Measurements from ENCODE around the gene PDGFRA. TPM values are rescaled to one million over a fixed set of nuclear protein-coding genes. Genes with fewer than 3 reads are reported as not detected.

PDGFRA gene
- total RNA-seq, result not detected

GRCh38 chr4:54228961-54229501, at the start of gene PDGFRA:
Gene PDGFRA (plus strand): TSS chr4:54229293. CDS start chr4:54258769, 29,476 bp downstream.
- H3K4me1 Mint-ChIP-seq (ENCODE audit: low read depth), result peaks cover 49% of the 10 kb centered on the region

GRCh38 chr4:54184581-54184980, 44.5 kb upstream of the PDGFRA start:
- CTCF ChIA-PET, result no interaction called here
- H3K36me3 Mint-ChIP-seq (ENCODE audit: low read depth), result no peaks in the 10 kb centered on the region

More at GRCh38 chr4:54228961-54229501, at the start of gene PDGFRA:
- peaks cover 82% of the 10 kb centered on the region for H3K27me3 Mint-ChIP-seq (ENCODE audit: low read depth)
- DNase-seq (no peak), ATAC-seq (no peak)
- H3K4me3 Mint-ChIP-seq, result peak within 1 kb of the TSS; percentile 25
- POLR2A ChIA-PET, result no interaction called here
- H3K9me3 Mint-ChIP-seq (ENCODE audit: insufficient read depth), result no peaks in the 10 kb centered on the region
- H3K27ac Mint-ChIP-seq, result no peak within 1 kb of the TSS
- CTCF ChIA-PET, result no interaction called here
- H3K36me3 Mint-ChIP-seq (ENCODE audit: low read depth), result peaks cover 3% of the 10 kb centered on the region

DNA sequence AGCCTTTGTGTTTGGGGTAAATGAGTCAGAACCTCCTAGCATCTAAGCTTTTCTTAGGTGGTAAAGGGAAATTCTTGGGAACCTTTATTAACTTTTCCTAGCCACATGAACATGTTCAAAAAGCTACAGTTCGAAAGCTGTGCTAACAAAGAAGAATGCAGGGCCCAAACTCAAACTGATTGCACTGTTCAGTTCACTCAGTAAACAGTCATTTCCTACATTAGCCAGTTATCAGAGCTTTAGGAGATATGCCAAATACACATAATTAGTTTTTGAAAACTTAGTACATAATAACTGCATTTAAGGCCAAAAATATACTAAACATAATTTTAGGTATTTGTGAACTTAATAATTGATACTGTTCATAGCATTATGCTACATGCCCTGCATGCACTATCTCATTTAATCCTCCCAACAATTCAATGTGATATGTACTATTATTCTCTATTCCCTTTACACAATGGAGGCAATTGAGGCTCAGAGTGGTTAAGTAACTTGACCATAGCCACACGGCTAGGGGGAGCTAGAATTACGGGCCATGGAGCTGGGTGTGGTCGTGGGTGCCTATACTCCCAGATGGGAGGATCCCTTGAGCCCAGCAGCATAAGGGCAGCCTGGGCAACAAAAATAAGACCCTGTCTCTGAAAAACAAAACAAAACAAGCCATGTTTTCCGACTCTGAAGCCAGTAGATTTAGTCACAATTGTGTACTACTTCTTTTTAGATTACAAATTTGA, 43.9 kb upstream of the PDGFRA start:
- Mint-ChIP-seq H3K9me3 (ENCODE audit: insufficient read depth) (no peaks in the 10 kb centered on the region), H3K27ac (no peak overlapping the region), H3K36me3 (ENCODE audit: low read depth) (no peaks in the 10 kb centered on the region), H3K4me1 (ENCODE audit: low read depth) (no peaks in the 10 kb centered on the region), H3K27me3 (ENCODE audit: low read depth) (no peaks in the 10 kb centered on the region), H3K4me3 (no peak overlapping the region)
- ChIA-PET POLR2A (no interaction called here), CTCF (no interaction called here)
- DNase-seq, result no peak
- no peak for ATAC-seq

More at GRCh38 chr4:54184581-54184980, 44.5 kb upstream of the PDGFRA start:
- POLR2A ChIA-PET, result no interaction called here
- H3K4me1 Mint-ChIP-seq (ENCODE audit: low read depth), result no peaks in the 10 kb centered on the region
- ATAC-seq, result no peak
- no peak overlapping the region for H3K4me3 Mint-ChIP-seq
- DNase-seq, result no peak
- no peak overlapping the region for H3K27ac Mint-ChIP-seq
- H3K27me3 Mint-ChIP-seq (ENCODE audit: low read depth), result no peaks in the 10 kb centered on the region
- H3K9me3 Mint-ChIP-seq (ENCODE audit: insufficient read depth), result no peaks in the 10 kb centered on the region

DNA sequence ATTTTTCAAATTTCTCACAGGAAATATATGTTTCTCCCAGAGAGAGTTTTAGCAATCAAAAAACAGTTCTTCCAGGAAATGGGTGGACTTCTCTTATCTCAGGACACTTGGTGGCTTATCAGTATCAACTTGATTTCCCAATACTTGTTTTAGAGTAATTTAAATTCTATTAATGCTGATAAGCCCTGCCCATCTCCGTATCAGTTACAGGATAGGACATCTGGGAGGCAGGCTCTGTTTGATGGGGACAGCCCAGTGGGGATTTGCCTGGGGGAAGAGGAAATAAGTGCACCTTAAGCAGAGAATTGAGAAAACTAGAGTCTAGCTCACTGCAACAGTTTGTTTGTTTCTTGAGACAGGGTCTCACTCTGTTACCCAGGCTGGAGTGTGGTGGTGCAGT, 43.2 kb upstream of the PDGFRA start:
- no peak for ATAC-seq
- no peaks in the 10 kb centered on the region for H3K9me3 Mint-ChIP-seq (ENCODE audit: insufficient read depth)
- no peaks in the 10 kb centered on the region for H3K27me3 Mint-ChIP-seq (ENCODE audit: low read depth)
- H3K36me3 Mint-ChIP-seq (ENCODE audit: low read depth), result no peaks in the 10 kb centered on the region
- DNase-seq, result no peak
- H3K27ac Mint-ChIP-seq, result no peak overlapping the region
- ChIA-PET POLR2A (no interaction called here), CTCF (no interaction called here)
- H3K4me3 Mint-ChIP-seq, result no peak overlapping the region
- H3K4me1 Mint-ChIP-seq (ENCODE audit: low read depth), result no peaks in the 10 kb centered on the region

GRCh38 chr4:54186371-54186770, 42.7 kb upstream of the PDGFRA start:
- H3K36me3 Mint-ChIP-seq (ENCODE audit: low read depth), result no peaks in the 10 kb centered on the region
- no peak overlapping the region for H3K27ac Mint-ChIP-seq

GRCh38 chr4:54187148-54187547, 41.9 kb upstream of the PDGFRA start:
- no peak for DNase-seq
- no peak for ATAC-seq
- H3K4me3 Mint-ChIP-seq, result no peak overlapping the region
- H3K36me3 Mint-ChIP-seq (ENCODE audit: low read depth), result no peaks in the 10 kb centered on the region
- H3K4me1 Mint-ChIP-seq (ENCODE audit: low read depth), result no peaks in the 10 kb centered on the region
- ChIA-PET CTCF (no interaction called here), POLR2A (no interaction called here)
- no peaks in the 10 kb centered on the region for H3K9me3 Mint-ChIP-seq (ENCODE audit: insufficient read depth)
- no peak overlapping the region for H3K27ac Mint-ChIP-seq
- no peaks in the 10 kb centered on the region for H3K27me3 Mint-ChIP-seq (ENCODE audit: low read depth)

More at GRCh38 chr4:54186371-54186770, 42.7 kb upstream of the PDGFRA start:
- H3K4me3 Mint-ChIP-seq, result no peak overlapping the region
- no peaks in the 10 kb centered on the region for H3K27me3 Mint-ChIP-seq (ENCODE audit: low read depth)
- no peaks in the 10 kb centered on the region for H3K4me1 Mint-ChIP-seq (ENCODE audit: low read depth)
- ChIA-PET POLR2A (no interaction called here), CTCF (no interaction called here)
- H3K9me3 Mint-ChIP-seq (ENCODE audit: insufficient read depth), result no peaks in the 10 kb centered on the region
- ATAC-seq (no peak), DNase-seq (no peak)

GRCh38 chr4:54189140-54189539, 40.0 kb upstream of the PDGFRA start:
- no peaks in the 10 kb centered on the region for H3K36me3 Mint-ChIP-seq (ENCODE audit: low read depth)
- no peaks in the 10 kb centered on the region for H3K9me3 Mint-ChIP-seq (ENCODE audit: insufficient read depth)
- H3K4me3 Mint-ChIP-seq, result no peak overlapping the region
- H3K27ac Mint-ChIP-seq, result no peak overlapping the region
- no peak for ATAC-seq
- DNase-seq, result no peak
- ChIA-PET CTCF (no interaction called here), POLR2A (no interaction called here)
- no peaks in the 10 kb centered on the region for H3K27me3 Mint-ChIP-seq (ENCODE audit: low read depth)
- H3K4me1 Mint-ChIP-seq (ENCODE audit: low read depth), result no peaks in the 10 kb centered on the region

- DNase-seq (no peak), ATAC-seq (no peak)
- CTCF ChIA-PET, result no interaction called here
- no peaks in the 10 kb centered on the region for H3K4me1 Mint-ChIP-seq (ENCODE audit: low read depth)
- H3K9me3 Mint-ChIP-seq (ENCODE audit: insufficient read depth), result no peaks in the 10 kb centered on the region
- POLR2A ChIA-PET, result no interaction called here
- H3K4me3 Mint-ChIP-seq, result no peak overlapping the region
- H3K27ac Mint-ChIP-seq, result no peak overlapping the region
- H3K27me3 Mint-ChIP-seq (ENCODE audit: low read depth), result peaks cover 4% of the 10 kb centered on the region
- H3K36me3 Mint-ChIP-seq (ENCODE audit: low read depth), result no peaks in the 10 kb centered on the region
Measured at GRCh38 chr4:54192811-54193210, 36.3 kb upstream of the PDGFRA start.

GRCh38 chr4:54197926-54198325, 31.2 kb upstream of the PDGFRA start:
- no peak overlapping the region for H3K4me3 Mint-ChIP-seq
- no peak overlapping the region for H3K27ac Mint-ChIP-seq
- peaks cover 4% of the 10 kb centered on the region for H3K27me3 Mint-ChIP-seq (ENCODE audit: low read depth)
- POLR2A ChIA-PET, result no interaction called here
- H3K9me3 Mint-ChIP-seq (ENCODE audit: insufficient read depth), result no peaks in the 10 kb centered on the region
- CTCF ChIA-PET, result no interaction called here
- ATAC-seq (no peak), DNase-seq (no peak)
- no peaks in the 10 kb centered on the region for H3K36me3 Mint-ChIP-seq (ENCODE audit: low read depth)
- H3K4me1 Mint-ChIP-seq (ENCODE audit: low read depth), result no peaks in the 10 kb centered on the region

- no peaks in the 10 kb centered on the region for H3K4me1 Mint-ChIP-seq (ENCODE audit: low read depth)
- peaks cover 4% of the 10 kb centered on the region for H3K27me3 Mint-ChIP-seq (ENCODE audit: low read depth)
- ATAC-seq (no peak), DNase-seq (no peak)
- H3K4me3 Mint-ChIP-seq, result no peak overlapping the region
- CTCF ChIA-PET, result no interaction called here
- H3K36me3 Mint-ChIP-seq (ENCODE audit: low read depth), result no peaks in the 10 kb centered on the region
- no peaks in the 10 kb centered on the region for H3K9me3 Mint-ChIP-seq (ENCODE audit: insufficient read depth)
- H3K27ac Mint-ChIP-seq, result no peak overlapping the region
- POLR2A ChIA-PET, result no interaction called here
Measured at GRCh38 chr4:54199919-54200318, 29.2 kb upstream of the PDGFRA start.

DNA sequence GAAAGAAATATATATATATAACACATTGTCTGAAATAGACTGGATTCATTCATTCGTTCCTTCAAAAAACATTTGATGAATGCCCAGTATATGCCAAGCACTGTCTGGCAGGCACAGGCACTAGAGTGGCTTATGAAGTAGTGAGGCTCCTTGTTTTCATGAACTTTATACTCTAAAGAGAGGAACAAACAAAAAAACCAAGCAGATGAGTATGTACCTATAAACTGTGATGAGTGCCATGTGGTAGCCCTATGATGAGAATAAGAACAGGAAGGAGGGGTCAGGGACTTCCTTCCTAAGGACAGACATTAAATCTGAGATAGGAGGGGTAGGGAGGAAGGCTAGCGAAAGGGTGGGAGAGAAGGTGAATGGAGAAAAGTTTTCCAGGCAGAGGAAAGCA, 19.5 kb upstream of the PDGFRA start:
- no peak overlapping the region for H3K4me3 Mint-ChIP-seq
- DNase-seq (no peak), ATAC-seq (no peak)
- CTCF ChIA-PET, result no interaction called here
- H3K4me1 Mint-ChIP-seq (ENCODE audit: low read depth), result no peaks in the 10 kb centered on the region
- POLR2A ChIA-PET, result no interaction called here
- H3K36me3 Mint-ChIP-seq (ENCODE audit: low read depth), result no peaks in the 10 kb centered on the region
- H3K27me3 Mint-ChIP-seq (ENCODE audit: low read depth), result peaks cover 5% of the 10 kb centered on the region
- H3K27ac Mint-ChIP-seq, result no peak overlapping the region
- H3K9me3 Mint-ChIP-seq (ENCODE audit: insufficient read depth), result peaks cover 3% of the 10 kb centered on the region

- H3K36me3 Mint-ChIP-seq (ENCODE audit: low read depth), result no peaks in the 10 kb centered on the region
- ChIA-PET POLR2A (no interaction called here), CTCF (interaction anchor here (1.7 kb wide), 1 partner anchor 283 kb away, joined by 7 read pairs; no protein-coding TSS in a partner anchor)
- H3K4me1 Mint-ChIP-seq (ENCODE audit: low read depth), result peaks cover 4% of the 10 kb centered on the region
- peaks cover 3% of the 10 kb centered on the region for H3K9me3 Mint-ChIP-seq (ENCODE audit: insufficient read depth)
- DNase-seq, result no peak
- H3K27ac Mint-ChIP-seq, result no peak overlapping the region
- peaks cover 6% of the 10 kb centered on the region for H3K27me3 Mint-ChIP-seq (ENCODE audit: low read depth)
- ATAC-seq, result no peak
- H3K4me3 Mint-ChIP-seq, result no peak overlapping the region
Measured at GRCh38 chr4:54213001-54213400, 16.1 kb upstream of the PDGFRA start.

DNA sequence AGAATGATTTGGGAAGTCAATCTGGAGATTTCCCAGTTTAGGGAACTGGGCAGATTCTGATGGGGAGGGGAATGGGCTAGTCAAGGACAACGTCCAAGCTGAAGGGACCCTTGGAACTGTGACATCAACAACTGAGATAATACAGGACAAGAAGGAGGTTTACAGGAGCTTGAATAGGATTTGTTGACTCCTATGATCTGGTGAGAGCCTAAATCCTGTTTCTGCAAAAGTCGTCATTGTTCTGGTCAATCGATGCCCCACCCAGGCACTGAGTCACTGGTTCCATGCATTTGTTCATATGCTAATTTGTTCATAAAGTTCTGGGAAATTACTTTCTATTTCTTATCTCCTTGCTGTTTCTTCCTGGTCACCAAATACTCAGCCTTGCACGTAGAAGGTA, 15.3 kb upstream of the PDGFRA start:
- ChIA-PET POLR2A (interaction anchor here (0.6 kb wide), 1 partner anchor 539 kb away, joined by 4 read pairs; no protein-coding TSS in a partner anchor), CTCF (interaction anchor here (1.7 kb wide), 1 partner anchor 284 kb away, joined by 7 read pairs; no protein-coding TSS in a partner anchor)
- no peak for DNase-seq
- Mint-ChIP-seq H3K4me3 (no peak overlapping the region), H3K27ac (no peak overlapping the region), H3K36me3 (ENCODE audit: low read depth) (no peaks in the 10 kb centered on the region), H3K9me3 (ENCODE audit: insufficient read depth) (peaks cover 3% of the 10 kb centered on the region), H3K4me1 (ENCODE audit: low read depth) (peaks cover 4% of the 10 kb centered on the region), H3K27me3 (ENCODE audit: low read depth) (peaks cover 6% of the 10 kb centered on the region)
- ATAC-seq, result no peak
